ENCODE data around the gene GCFC2. TPM values are rescaled to one million over a fixed set of nuclear protein-coding genes. Genes with fewer than 3 reads are reported as not detected.

The GCFC2 gene
- total and polyA plus RNA-seq, 2 experiments from 2014 or later, result 12.0 to 12.3 TPM

DNA sequence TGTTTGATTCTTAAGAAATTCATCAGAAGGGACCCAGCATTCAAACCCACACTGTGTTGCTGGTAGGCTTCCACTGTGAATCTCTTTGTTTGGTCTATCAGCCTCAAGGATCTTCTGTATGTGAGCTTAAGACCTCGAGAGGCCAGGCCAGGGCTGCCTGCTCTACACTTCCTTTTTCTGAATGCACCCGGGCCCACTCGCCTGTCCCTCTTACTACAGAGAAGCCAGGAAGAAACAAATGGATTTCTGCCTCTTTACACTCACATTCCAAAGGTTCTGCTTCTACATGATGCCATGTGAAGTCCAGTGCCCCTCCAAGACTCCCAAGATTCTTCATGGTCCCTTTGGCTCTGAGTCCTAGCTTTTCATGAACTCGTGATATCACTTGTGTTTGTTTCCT lies 89.5 kb downstream of the GCFC2 start:
- no peaks in the 10 kb centered on the region for H3K9me2 ChIP-seq (ENCODE audit: insufficient read depth)
- H3K4me3 ChIP-seq, result no peak overlapping the region
- H3K27me3 ChIP-seq (replicated peaks; ENCODE audit: insufficient read depth), result no peaks in the 10 kb centered on the region
- no peaks in the 10 kb centered on the region for H3K79me2 ChIP-seq (ENCODE audit: insufficient read depth)
- H3K36me3 ChIP-seq (ENCODE audit: low read depth), result no peaks in the 10 kb centered on the region
- H3F3A ChIP-seq (ENCODE audit: insufficient read depth), result 0 out of 2 replicates have a peak, but pooled peaks cover 8% of the 10 kb centered on the region
- no peak overlapping the region for H2AFZ ChIP-seq
- WGBS, 2 experiments (ENCODE audit: low coverage in 1 of 2, low lambda C conversion rate in 2 of 2, missing lambda C conversion rate in 2 of 2), result 94 to 97% methylated on average over 4 of the region's 4 CpGs
- peaks cover 11% of the 10 kb centered on the region for H3K4me1 ChIP-seq (ENCODE audit: insufficient read depth)
- no peak for DNase-seq
- H3K4me2 ChIP-seq (ENCODE audit: unreplicated experiment), result no peak overlapping the region
- H4K20me1 ChIP-seq (ENCODE audit: insufficient read depth), result no peaks in the 10 kb centered on the region
- no peak overlapping the region for H3K27ac ChIP-seq
- no peak overlapping the region for H3K9ac ChIP-seq
- in situ Hi-C loops (cut with MboI), result loop anchor here (25.0 kb wide), 2 partner anchors 434 to 709 kb away; partner anchors contain the start of gene TACR1
- no peak for TF ChIP-seq EZH2phosphoT487 (IDR thresholded peaks at IDR 0.05; ENCODE audit: insufficient read depth, low read depth)
- no peak for TF ChIP-seq EZH2 (IDR thresholded peaks at IDR 0.05; ENCODE audit: insufficient read depth, poor library complexity, severe bottlenecking)
- no peaks in the 10 kb centered on the region for H3K9me3 ChIP-seq (ENCODE audit: low read depth)

DNA sequence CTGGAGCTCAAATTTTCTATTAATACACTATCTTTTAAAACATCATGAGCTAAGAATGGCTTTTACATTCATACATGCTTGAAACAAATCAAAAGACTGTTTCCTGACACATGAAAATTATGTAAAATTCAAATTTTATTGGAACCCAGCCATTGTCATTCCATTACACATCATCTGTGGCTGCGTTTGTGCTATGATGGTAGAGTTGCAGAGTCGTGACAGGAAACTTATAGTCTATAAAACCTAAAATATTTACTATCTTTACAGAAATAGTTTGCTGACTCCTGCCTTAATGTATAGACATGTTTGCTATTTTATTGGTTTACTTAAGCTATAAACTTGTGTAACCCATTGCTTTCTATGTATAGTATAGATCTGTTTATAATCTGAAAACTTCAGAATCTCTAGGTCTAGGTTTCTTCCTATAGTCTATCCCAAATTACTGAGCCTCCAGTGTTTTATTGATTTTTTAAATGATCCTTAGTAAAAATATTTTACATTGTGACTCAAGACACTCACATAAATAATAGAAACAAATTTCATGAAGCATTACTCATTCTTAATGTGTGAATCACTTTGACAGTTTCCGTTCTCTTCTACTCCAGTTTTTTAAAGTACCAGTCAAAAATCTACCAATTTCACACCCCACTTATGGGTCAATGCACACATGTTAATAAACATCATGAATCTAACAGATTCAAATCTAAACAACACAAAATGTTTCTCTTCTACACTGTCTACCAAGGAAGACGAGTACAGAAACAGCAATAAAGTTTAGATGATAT lies 90.6 kb downstream of the GCFC2 start:
- DNase-seq, result peak; percentile 51
- H3K9me2 ChIP-seq (ENCODE audit: insufficient read depth), result no peaks in the 10 kb centered on the region
- no peaks in the 10 kb centered on the region for H3K79me2 ChIP-seq (ENCODE audit: insufficient read depth)
- no peak overlapping the region for H3K27ac ChIP-seq
- H3K4me1 ChIP-seq (ENCODE audit: insufficient read depth), result peaks cover 11% of the 10 kb centered on the region
- H3K4me3 ChIP-seq, result no peak overlapping the region
- H3K9me3 ChIP-seq (ENCODE audit: low read depth), result no peaks in the 10 kb centered on the region
- no peak overlapping the region for H2AFZ ChIP-seq
- H3K27me3 ChIP-seq (replicated peaks; ENCODE audit: insufficient read depth), result no peaks in the 10 kb centered on the region
- no peaks in the 10 kb centered on the region for H3K36me3 ChIP-seq (ENCODE audit: low read depth)
- 0 out of 2 replicates have a peak, but pooled peaks cover 8% of the 10 kb centered on the region for H3F3A ChIP-seq (ENCODE audit: insufficient read depth)
- TF ChIP-seq EZH2phosphoT487 (IDR thresholded peaks at IDR 0.05; ENCODE audit: insufficient read depth, low read depth), result no peak
- TF ChIP-seq EZH2 (IDR thresholded peaks at IDR 0.05; ENCODE audit: insufficient read depth, poor library complexity, severe bottlenecking), result no peak
- peak overlapping the region; percentile 24 for H3K4me2 ChIP-seq (ENCODE audit: unreplicated experiment)
- in situ Hi-C loops (cut with MboI), result loop anchor here (25.0 kb wide), 2 partner anchors 433 to 708 kb away; partner anchors contain the start of gene TACR1
- 39 to 46% methylated on average over 4 of the region's 4 CpGs for WGBS, 2 experiments (ENCODE audit: low coverage in 1 of 2, low lambda C conversion rate in 2 of 2, missing lambda C conversion rate in 2 of 2)
- H4K20me1 ChIP-seq (ENCODE audit: insufficient read depth), result no peaks in the 10 kb centered on the region
- H3K9ac ChIP-seq, result no peak overlapping the region

DNA sequence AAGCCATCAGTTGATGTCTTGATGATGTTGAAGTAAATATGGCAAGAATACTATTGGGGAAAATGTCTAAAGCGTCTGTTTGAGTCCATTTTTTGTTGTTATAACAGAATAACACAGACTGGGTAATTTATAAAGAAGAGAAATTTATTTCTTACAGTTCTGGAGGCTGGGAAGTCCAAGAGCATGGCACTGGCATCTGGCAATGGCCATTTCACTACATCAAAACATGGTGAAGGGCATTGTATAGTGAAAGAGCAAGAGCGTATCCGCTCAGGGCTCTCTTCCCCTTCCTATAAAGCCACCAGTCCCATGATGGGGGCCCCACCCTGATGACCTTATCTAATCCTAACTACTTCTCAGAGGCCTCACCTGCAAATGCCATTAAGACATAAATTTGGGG lies 93.8 kb downstream of the GCFC2 start:
- TF ChIP-seq EZH2phosphoT487 (IDR thresholded peaks at IDR 0.05; ENCODE audit: insufficient read depth, low read depth) (no peak), EZH2 (IDR thresholded peaks at IDR 0.05; ENCODE audit: insufficient read depth, poor library complexity, severe bottlenecking) (no peak)
- 82 to 88% methylated on average over 3 of the region's 3 CpGs for WGBS, 2 experiments (ENCODE audit: low coverage in 1 of 2, low lambda C conversion rate in 2 of 2, missing lambda C conversion rate in 2 of 2)
- H3K79me2 ChIP-seq (ENCODE audit: insufficient read depth), result no peaks in the 10 kb centered on the region
- peaks cover 11% of the 10 kb centered on the region for H3K4me1 ChIP-seq (ENCODE audit: insufficient read depth)
- H3F3A ChIP-seq (ENCODE audit: insufficient read depth), result 0 out of 2 replicates have a peak, but pooled peaks cover 8% of the 10 kb centered on the region
- in situ Hi-C loops (cut with MboI), result loop anchor here (25.0 kb wide), 2 partner anchors 430 to 705 kb away; partner anchors contain the start of gene TACR1
- H3K4me3 ChIP-seq, result no peak overlapping the region
- H3K4me2 ChIP-seq (ENCODE audit: unreplicated experiment), result no peak overlapping the region
- DNase-seq, result no peak
- H3K9me2 ChIP-seq (ENCODE audit: insufficient read depth), result no peaks in the 10 kb centered on the region
- H3K9me3 ChIP-seq (ENCODE audit: low read depth), result no peaks in the 10 kb centered on the region
- no peak overlapping the region for H3K27ac ChIP-seq
- H3K27me3 ChIP-seq (replicated peaks; ENCODE audit: insufficient read depth), result no peaks in the 10 kb centered on the region
- H4K20me1 ChIP-seq (ENCODE audit: insufficient read depth), result no peaks in the 10 kb centered on the region
- no peak overlapping the region for H2AFZ ChIP-seq
- H3K36me3 ChIP-seq (ENCODE audit: low read depth), result no peaks in the 10 kb centered on the region
- H3K9ac ChIP-seq, result no peak overlapping the region

DNA sequence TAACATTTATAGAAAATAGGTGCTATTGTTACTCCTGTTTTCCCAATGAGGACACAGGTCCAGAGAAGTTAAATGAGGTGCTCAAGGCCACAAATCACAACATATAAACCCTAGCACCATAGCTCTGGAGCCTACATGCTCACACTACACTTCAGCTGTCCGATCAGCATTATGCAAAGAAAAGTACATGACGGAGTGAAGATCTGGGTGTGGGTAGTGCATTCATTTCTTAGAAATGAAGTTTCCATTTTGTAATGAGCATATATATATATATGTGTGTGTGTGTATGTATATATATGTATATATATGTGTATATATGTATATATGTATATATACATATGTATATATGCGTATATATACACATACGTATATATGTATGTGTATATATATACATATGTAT lies 94.3 kb downstream of the GCFC2 start:
- Histone ChIP-seq H3K4me3 (no peak overlapping the region), H2AFZ (no peak overlapping the region), H4K20me1 (ENCODE audit: insufficient read depth) (no peaks in the 10 kb centered on the region), H3K27ac (no peak overlapping the region), H3K27me3 (replicated peaks; ENCODE audit: insufficient read depth) (no peaks in the 10 kb centered on the region), H3K9me2 (ENCODE audit: insufficient read depth) (no peaks in the 10 kb centered on the region), H3K9ac (no peak overlapping the region), H3K4me2 (ENCODE audit: unreplicated experiment) (no peak overlapping the region), H3K9me3 (ENCODE audit: low read depth) (no peaks in the 10 kb centered on the region), H3F3A (ENCODE audit: insufficient read depth) (0 out of 2 replicates have a peak, but pooled peaks cover 8% of the 10 kb centered on the region), H3K79me2 (ENCODE audit: insufficient read depth) (no peaks in the 10 kb centered on the region), H3K36me3 (ENCODE audit: low read depth) (no peaks in the 10 kb centered on the region), H3K4me1 (ENCODE audit: insufficient read depth) (peaks cover 11% of the 10 kb centered on the region)
- DNase-seq, result no peak
- 80 to 89% methylated on average over 4 of the region's 4 CpGs for WGBS, 2 experiments (ENCODE audit: low coverage in 1 of 2, low lambda C conversion rate in 2 of 2, missing lambda C conversion rate in 2 of 2)
- in situ Hi-C loops (cut with MboI), result loop anchor here (25.0 kb wide), 2 partner anchors 429 to 704 kb away; partner anchors contain the start of gene TACR1
- no peak for TF ChIP-seq EZH2phosphoT487 (IDR thresholded peaks at IDR 0.05; ENCODE audit: insufficient read depth, low read depth)
- no peak for TF ChIP-seq EZH2 (IDR thresholded peaks at IDR 0.05; ENCODE audit: insufficient read depth, poor library complexity, severe bottlenecking)
